Prostate gland (tissue), 2 donors: ENCODE results near the gene MAP3K8. TPM values are rescaled to one million over a fixed set of nuclear protein-coding genes. Genes with fewer than 3 reads are reported as not detected.
A peak's percentile ranks its signal among the peaks of the same experiment; 100 is the strongest.

Experiments
- DNase-seq: peaks from one replicate; pipeline ENCODE4 v3.0.0-alpha.2; 2019; ENCODE audit warnings: low spot score
- H3K27ac ChIP-seq, 2 donors: fragments of 200-600 bp; sonication (generic); 2 replicates each; pipeline ENCODE4 v1.5.1; 2017 to 2019
- H3K27me3 ChIP-seq: fragments of 200-600 bp; sonication (generic); replicated peaks from 2 replicates; pipeline ENCODE4 v1.5.1; 2019; ENCODE audit not compliant: insufficient read depth
- H3K36me3 ChIP-seq, 2 donors: fragments of 200-600 bp; sonication (generic); 1 replicate in 1 of 2; 2 replicates in 1 of 2; pipeline versions ENCODE4 v1.5.1 to v1.8.1; 2017 to 2019
- H3K4me1 ChIP-seq: fragments of 200-600 bp; sonication (generic); replicated peaks from 2 replicates; pipeline ENCODE4 v1.5.1; 2019
- H3K4me3 ChIP-seq, 2 donors: fragments of 200-600 bp; sonication (generic); 2 replicates each; pipeline ENCODE4 v1.5.1; 2017 to 2019
- H3K9me3 ChIP-seq: fragments of 200-600 bp; sonication (generic); 2 replicates; pipeline ENCODE4 v1.5.1; 2017
- CTCF ChIP-seq, 4 experiments: fragments of 200-600 bp in 2 of 4; fragments of 450-650 bp in 2 of 4; sonication (generic) in 2 of 4; IDR thresholded peaks; 1 replicate in 3 of 4; 2 replicates in 1 of 4; pipeline ENCODE4 v1.5.1; 2016 to 2019; ENCODE audit warnings: antibody characterized with exemption in 4 of 4, mild to moderate bottlenecking in 2 of 4, moderate library complexity in 2 of 4
- POLR2A ChIP-seq: fragments of 450-650 bp; IDR thresholded peaks from one replicate; pipeline ENCODE4 v1.6.1; 2016; ENCODE audit warnings: antibody characterized with exemption, mild to moderate bottlenecking
- POLR2AphosphoS5 ChIP-seq: sonication (generic); formaldehyde crosslinking; IDR thresholded peaks from one replicate; pipeline ENCODE4 v1.6.1; 2017; ENCODE audit warnings: antibody characterized with exemption
- WGBS: methylation state at CpG from one replicate; pipeline ENCODE4 v1.1.5; 2018; 5-methylcytosine and 5-hydroxymethylcytosine counted together
- intact Hi-C: fragments of 100-400 bp; cut with DNase I; formaldehyde crosslinking; loops from one replicate; pipeline ENCODE4 v1.14.2; 2022
- total RNA-seq, 2 donors: library from RNA; depleted of rRNA; stranded (reverse); fragments of >200 nt; gene quantifications; one replicate each; pipeline ENCODE4 v1.1.0, GENCODE V29; 2016

Gene MAP3K8
- total RNA-seq, 2 donors from 2014 or later, result 4.7 to 12.2 TPM

GRCh38 chr10:30389543-30389942 is 44.4 kb upstream of the MAP3K8 start:
- 50% methylated on average over 1 of the region's 1 CpG for WGBS
- TF ChIP-seq CTCF (IDR thresholded peaks at IDR 0.05) (no peak), POLR2AphosphoS5 (no peak), POLR2A (no peak)
- intact Hi-C loops, result no loop called here

GRCh38 chr10:30390207-30390606 is 43.8 kb upstream of the MAP3K8 start:
- no peak overlapping the region for H3K4me3 ChIP-seq
- no peaks in the 10 kb centered on the region for H3K36me3 ChIP-seq
- H3K4me1 ChIP-seq, result no peaks in the 10 kb centered on the region
- WGBS, result 89% methylated on average over 3 of the region's 3 CpGs
- H3K27me3 ChIP-seq, result no peaks in the 10 kb centered on the region
- TF ChIP-seq POLR2AphosphoS5, result no peak
- TF ChIP-seq CTCF (IDR thresholded peaks at IDR 0.05), result no peak
- TF ChIP-seq POLR2A, result no peak
- no peak overlapping the region for H3K27ac ChIP-seq
- H3K9me3 ChIP-seq, result no peaks in the 10 kb centered on the region
- no peak for DNase-seq
- intact Hi-C loops, result loop anchor here (5.0 kb wide), 1 partner anchor 147 kb away; no protein-coding TSS in a partner anchor

More at GRCh38 chr10:30389543-30389942, 44.4 kb upstream of the MAP3K8 start:
- Histone ChIP-seq H3K4me3 (no peak overlapping the region), H3K36me3 (no peaks in the 10 kb centered on the region), H3K27ac (no peak overlapping the region), H3K4me1 (no peaks in the 10 kb centered on the region), H3K9me3 (no peaks in the 10 kb centered on the region), H3K27me3 (no peaks in the 10 kb centered on the region)
- no peak for DNase-seq

GRCh38 chr10:30391266-30391665 is 42.7 kb upstream of the MAP3K8 start:
- 83% methylated on average over 7 of the region's 7 CpGs for WGBS
- no peak for DNase-seq
- intact Hi-C loops, result loop anchor here (5.0 kb wide), 1 partner anchor 146 kb away; no protein-coding TSS in a partner anchor

GRCh38 chr10:30392564-30392990 is 41.4 kb upstream of the MAP3K8 start:
- DNase-seq, result peak; percentile 55
- H3K27ac ChIP-seq, result no peak overlapping the region
- no peak for TF ChIP-seq POLR2AphosphoS5
- TF ChIP-seq CTCF (IDR thresholded peaks at IDR 0.05), result peak; percentile 63 to 82 (median 80)
- no peaks in the 10 kb centered on the region for H3K36me3 ChIP-seq
- H3K9me3 ChIP-seq, result no peaks in the 10 kb centered on the region
- no peaks in the 10 kb centered on the region for H3K4me1 ChIP-seq
- intact Hi-C loops, result loop anchor here (2.0 to 5.0 kb wide), 2 partner anchors 145 to 198 kb away; no protein-coding TSS in a partner anchor
- WGBS, result 12% methylated on average over 16 of the region's 17 CpGs
- no peaks in the 10 kb centered on the region for H3K27me3 ChIP-seq
- H3K4me3 ChIP-seq, result no peak overlapping the region

More at GRCh38 chr10:30391266-30391665, 42.7 kb upstream of the MAP3K8 start:
- H3K36me3 ChIP-seq, result no peaks in the 10 kb centered on the region
- no peak overlapping the region for H3K4me3 ChIP-seq
- no peaks in the 10 kb centered on the region for H3K4me1 ChIP-seq
- no peak overlapping the region for H3K27ac ChIP-seq
- no peaks in the 10 kb centered on the region for H3K9me3 ChIP-seq
- H3K27me3 ChIP-seq, result no peaks in the 10 kb centered on the region
- TF ChIP-seq POLR2AphosphoS5 (no peak), POLR2A (no peak)

GRCh38 chr10:30396293-30396692 is 37.7 kb upstream of the MAP3K8 start:
- Histone ChIP-seq H3K36me3 (no peaks in the 10 kb centered on the region), H3K4me3 (no peak overlapping the region), H3K4me1 (no peaks in the 10 kb centered on the region), H3K9me3 (no peaks in the 10 kb centered on the region), H3K27ac (no peak overlapping the region), H3K27me3 (no peaks in the 10 kb centered on the region)
- TF ChIP-seq POLR2A (no peak), CTCF (IDR thresholded peaks at IDR 0.05) (no peak), POLR2AphosphoS5 (no peak)
- WGBS, result 41% methylated on average over 3 of the region's 3 CpGs
- intact Hi-C loops, result no loop called here
- no peak for DNase-seq
